K562 (cell line): ENCODE measurements around the gene ZC3H11A. TPM values are rescaled to one million over a fixed set of nuclear protein-coding genes. Genes with fewer than 3 reads are reported as not detected.

Experiments
- ARID3A ChIP-seq: IDR thresholded peaks from 2 replicates; pipeline ENCODE4 v1.6.1; 2012; ENCODE audit warnings: low read depth, low read length, improper control_type of control experiment, borderline replicate concordance
- CEBPB ChIP-seq: fragments of 450-650 bp; IDR thresholded peaks from 2 replicates; pipeline ENCODE4 v1.6.1; 2016; ENCODE audit warnings: missing genetic modification characterization, missing compliant biosample characterization
- CTBP1 ChIP-seq: fragments of 450-650 bp; IDR thresholded peaks from 2 replicates; pipeline ENCODE4 v1.6.1; 2016; ENCODE audit warnings: borderline replicate concordance
- EP300 ChIP-seq: IDR thresholded peaks from 2 replicates; pipeline ENCODE4 v1.6.1; 2012; ENCODE audit warnings: low read length, improper control_type of control experiment
- ETV5 ChIP-seq: sonication (generic); formaldehyde crosslinking; IDR thresholded peaks from 2 replicates; pipeline ENCODE4 v1.4.0; 2020; ENCODE audit warnings: low read depth, mild to moderate bottlenecking, missing genetic modification reagents
- GTF3C2 ChIP-seq: IDR thresholded peaks from 3 replicates; pipeline ENCODE4 v1.6.1; 2011; ENCODE audit warnings: borderline replicate concordance, mild to moderate bottlenecking, moderate library complexity; ENCODE audit not compliant: insufficient read length; ENCODE audit errors: extremely low read depth
- NCOR1 ChIP-seq: fragments of 450-650 bp; IDR thresholded peaks from 2 replicates; pipeline ENCODE4 v1.6.1; 2016; ENCODE audit warnings: mild to moderate bottlenecking, moderate library complexity
- NFATC3 ChIP-seq: fragments of 450-650 bp; IDR thresholded peaks from 2 replicates; pipeline ENCODE4 v1.6.1; 2017; ENCODE audit warnings: mild to moderate bottlenecking
- NRF1 ChIP-seq, 2 experiments: fragments of 450-650 bp; IDR thresholded peaks in 1 of 2; conservative IDR thresholded peaks in 1 of 2; 2 replicates each; pipeline ENCODE4 v1.6.1; 2014; ENCODE audit warnings: mild to moderate bottlenecking in 2 of 2
- PHF8 ChIP-seq: fragments of 200-600 bp; sonication (generic); IDR thresholded peaks from 2 replicates; pipeline ENCODE4 v1.6.1; 2012; ENCODE audit warnings: mixed run types, mild to moderate bottlenecking, inconsistent platforms, low read length, moderate library complexity, borderline replicate concordance
- POLR2B ChIP-seq: fragments of 450-650 bp; IDR thresholded peaks from 2 replicates; pipeline ENCODE4 v1.6.1; 2018; ENCODE audit warnings: low read depth; ENCODE audit not compliant: partially characterized antibody
- POU5F1 ChIP-seq: fragments of 150-350 bp; IDR thresholded peaks from 2 replicates; pipeline ENCODE4 v1.6.1; 2014; ENCODE audit warnings: borderline replicate concordance, low read length, low read depth, mild to moderate bottlenecking; ENCODE audit not compliant: partially characterized antibody
- PYGO2 ChIP-seq: fragments of 450-650 bp; IDR thresholded peaks from 2 replicates; pipeline ENCODE4 v1.6.1; 2016; ENCODE audit warnings: mild to moderate bottlenecking, missing genetic modification characterization, moderate library complexity, missing compliant biosample characterization
- RBM34 ChIP-seq: fragments of 200-400 bp; formaldehyde crosslinking; IDR thresholded peaks from 2 replicates; pipeline ENCODE4 v1.6.1; 2018; ENCODE audit warnings: low read length, borderline replicate concordance; ENCODE audit not compliant: insufficient read depth
- STAG1 ChIP-seq: sonication (generic); formaldehyde crosslinking; IDR thresholded peaks from 2 replicates; pipeline ENCODE4 v1.5.0; 2020; ENCODE audit warnings: missing genetic modification reagents, borderline replicate concordance
- TAF7 ChIP-seq: fragments of 450-650 bp; IDR thresholded peaks from 2 replicates; pipeline ENCODE4 v1.6.1; 2016; ENCODE audit warnings: missing genetic modification characterization, missing compliant biosample characterization
- ZBTB34 ChIP-seq: fragments of 250-450 bp; sonication (Bioruptor Pico); IDR thresholded peaks from 2 replicates; pipeline ENCODE4 v1.8.0; 2021; ENCODE audit warnings: mild to moderate bottlenecking, moderate library complexity
- ZC3H8 ChIP-seq: fragments of 450-650 bp; IDR thresholded peaks from 2 replicates; pipeline ENCODE4 v1.6.1; 2017
- ZFP91 ChIP-seq: sonication (generic); formaldehyde crosslinking; IDR thresholded peaks from 2 replicates; pipeline ENCODE4 v1.8.0; 2022; ENCODE audit warnings: mild to moderate bottlenecking, missing genetic modification reagents
- ZNF436 ChIP-seq: fragments of 250-450, 450-650 bp; sonication (Bioruptor Pico); formaldehyde crosslinking; IDR thresholded peaks from 2 replicates; pipeline ENCODE4 v1.7.0; 2020; ENCODE audit warnings: mild to moderate bottlenecking
- ZNF586 ChIP-seq: fragments of 450-650 bp; formaldehyde crosslinking; conservative IDR thresholded peaks from 2 replicates; pipeline ENCODE4 v1.4.0; 2020; ENCODE audit warnings: mild to moderate bottlenecking, moderate library complexity
- polyA plus RNA-seq, 8 experiments: library from polyadenylated mRNA; depleted of rRNA in 4 of 8; stranded (reverse) in 5 of 8; unstranded in 3 of 8; fragments of >200 nt; fragmentation: Nextera tagmentation in 2 of 8; fragmentation: Illumina TruSeq in 1 of 8; extraction: Ambion mirVana in 2 of 8; extraction: Trizol in 1 of 8; gene quantifications; 2 replicates each; pipeline versions ENCODE4 v1.2.1 to v1.2.3, GENCODE V29; 2011 to 2014; ENCODE audit warnings: inconsistent platforms in 1 of 8, missing spikeins in 1 of 8
- total RNA-seq, 7 experiments: library from RNA; depleted of rRNA in 6 of 7; stranded (reverse); fragments of >200 nt in 6 of 7; fragmentation: Illumina TruSeq in 2 of 7; extraction: Trizol in 2 of 7; gene quantifications; 2 replicates each; pipeline versions ENCODE4 v1.2.1 to v1.2.3, GENCODE V29; 2011 to 2021; ENCODE audit warnings: low replicate concordance in 1 of 7

The ZC3H11A gene
- total and polyA plus RNA-seq, 9 of the 15 experiments (the other 6 are each of a cell fraction or from before 2014, with no cell fraction given), result 34.2 to 137 (median 102) TPM

- TF ChIP-seq PHF8, result peak; percentile 67
- no peak for TF ChIP-seq ZNF586 (CRISPR knock-in tag)
- TF ChIP-seq TAF7 (tag), result peak; percentile 88
- peak; percentile 74; the same call in 1 of the 2 replicates for TF ChIP-seq CEBPB (tag)
- TF ChIP-seq POU5F1, result peak; percentile 71
- no peak for TF ChIP-seq PYGO2 (tag)
- TF ChIP-seq ZNF436, result no peak
- TF ChIP-seq ZBTB34, result no peak
- no peak for TF ChIP-seq GTF3C2
- TF ChIP-seq ARID3A, result no peak
- TF ChIP-seq STAG1 (CRISPR knock-in tag), result no peak
- no peak for TF ChIP-seq ZFP91
- TF ChIP-seq ETV5 (CRISPR knock-in tag), result peak; percentile 61
- peak; percentile 72 to 79 for TF ChIP-seq NRF1 (conservative IDR thresholded peaks at IDR 0.05 in 1 of 2, IDR thresholded peaks at IDR 0.05 in 1 of 2)
- peak; percentile 88 for TF ChIP-seq POLR2B
- TF ChIP-seq EP300, result peak; percentile 62; the same call in 1 of the 2 replicates
- no peak for TF ChIP-seq ZC3H8
- peak; percentile 13; the same call in 1 of the 2 replicates for TF ChIP-seq NCOR1
- TF ChIP-seq RBM34, result no peak
- TF ChIP-seq CTBP1, result peak; percentile 51; the same call in 1 of the 2 replicates
- no peak for TF ChIP-seq NFATC3
Measured at GRCh38 chr1:203795441-203796235, at the start of gene ZC3H11A, which contains the start of gene ZBED6 (continued).
